HFFc6 (cell line): ENCODE results near the gene SLITRK1. TPM values are rescaled to one million over a fixed set of nuclear protein-coding genes. Genes with fewer than 3 reads are reported as not detected.

Source experiments
- DNase-seq: peaks from one replicate; pipeline ENCODE4 v3.0.0-alpha.2; 2018
- H3K27ac Mint-ChIP-seq: 2 replicates; pipeline ENCODE4 v1.8.0; 2020; ENCODE audit warnings: mild to moderate bottlenecking, mixed read lengths
- H3K27me3 Mint-ChIP-seq: 2 replicates; pipeline ENCODE4 v1.8.0; 2021; ENCODE audit warnings: mild to moderate bottlenecking, moderate library complexity, mixed read lengths; ENCODE audit not compliant: insufficient read depth
- H3K36me3 Mint-ChIP-seq: 2 replicates; pipeline ENCODE4 v1.8.0; 2021; ENCODE audit warnings: low read depth, mixed read lengths
- H3K4me1 Mint-ChIP-seq: 2 replicates; pipeline ENCODE4 v1.8.0; 2020; ENCODE audit warnings: low read depth, mixed read lengths
- H3K4me3 Mint-ChIP-seq: 2 replicates; pipeline ENCODE4 v1.8.0; 2020; ENCODE audit warnings: mild to moderate bottlenecking, moderate library complexity, mixed read lengths
- H3K9me3 Mint-ChIP-seq: 2 replicates; pipeline ENCODE4 v1.8.0; 2020; ENCODE audit warnings: mild to moderate bottlenecking, mixed read lengths
- CTCF ChIP-seq: fragments of 200-600 bp; sonication (generic); IDR thresholded peaks from 2 replicates; pipeline ENCODE4 v1.5.0; 2021; ENCODE audit warnings: antibody characterized with exemption, mild to moderate bottlenecking
- total RNA-seq, 6 experiments: library from RNA; stranded (reverse); fragmentation: NEBNext Ultra II Directional; extraction: Animal tissue kit (Norgen Biotek cat#: 25700); gene quantifications; 2 replicates in 1 of 6; 3 replicates in 5 of 6; pipeline ENCODE4 v1.2.3, GENCODE V29; 2021

SLITRK1 gene
- total RNA-seq, 6 experiments from 2014 or later, result 9.1 to 23.2 (median 11.1) TPM

GRCh38 chr13:83829810-83830209 is 52.5 kb downstream of the SLITRK1 start:
- H3K27ac Mint-ChIP-seq, result no peak overlapping the region
- TF ChIP-seq CTCF, result no peak
- peaks cover 63% of the 10 kb centered on the region for H3K4me1 Mint-ChIP-seq
- H3K9me3 Mint-ChIP-seq, result no peaks in the 10 kb centered on the region
- no peaks in the 10 kb centered on the region; the same call in 1 of the 2 replicates for H3K36me3 Mint-ChIP-seq
- H3K4me3 Mint-ChIP-seq, result no peak overlapping the region
- DNase-seq, result no peak
- no peaks in the 10 kb centered on the region for H3K27me3 Mint-ChIP-seq

DNA sequence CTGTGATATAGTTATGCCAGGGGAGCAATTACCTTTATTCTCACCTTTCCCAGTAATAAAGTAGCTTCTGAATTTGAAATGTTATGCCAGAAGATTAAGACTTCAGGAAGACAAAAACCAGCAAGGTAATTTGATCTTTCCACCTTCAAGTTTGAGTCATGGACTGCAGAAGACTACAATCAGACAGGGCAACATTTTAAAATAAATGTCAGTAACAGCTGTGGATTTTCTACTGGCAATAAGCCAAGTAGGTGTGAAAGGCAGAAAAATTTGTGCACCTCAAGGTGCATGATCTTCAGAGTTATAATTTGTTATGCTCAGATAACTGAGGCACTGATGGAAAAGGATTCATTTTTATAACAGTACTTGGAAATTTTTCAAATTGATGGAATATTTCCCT is 54.9 kb downstream of the SLITRK1 start:
- no peaks in the 10 kb centered on the region; the same call in 1 of the 2 replicates for H3K36me3 Mint-ChIP-seq
- H3K27me3 Mint-ChIP-seq, result no peaks in the 10 kb centered on the region
- no peak overlapping the region for H3K27ac Mint-ChIP-seq
- peaks cover 66% of the 10 kb centered on the region for H3K4me1 Mint-ChIP-seq
- DNase-seq, result no peak
- TF ChIP-seq CTCF, result no peak
- no peak overlapping the region for H3K4me3 Mint-ChIP-seq
- H3K9me3 Mint-ChIP-seq, result peaks cover 5% of the 10 kb centered on the region; the same call in 1 of the 2 replicates
